ENCODE results near the gene SH3RF3.

The SH3RF3 gene

GRCh38 chr2:109434351-109434750 lies 305.3 kb downstream of the SH3RF3 start:
- no peak overlapping the region for H3K4me3 ChIP-seq (ENCODE audit: low read depth, low read length)
- DNase-seq (ENCODE audit: low read depth): no peak
- TF ChIP-seq CTCF (IDR thresholded peaks at IDR 0.05; ENCODE audit: insufficient read depth, low read depth, low read length, missing control alignments): no peak

GRCh38 chr2:109435066-109435690 lies 306.2 kb downstream of the SH3RF3 start:
- DNase-seq (ENCODE audit: low read depth): no peak
- TF ChIP-seq CTCF (IDR thresholded peaks at IDR 0.05; ENCODE audit: insufficient read depth, low read depth, low read length, missing control alignments): no peak
- no peak overlapping the region for H3K4me3 ChIP-seq (ENCODE audit: low read depth, low read length)

GRCh38 chr2:109435901-109436598 lies 307.0 kb downstream of the SH3RF3 start:
- DNase-seq (ENCODE audit: low read depth): no peak
- no peak for TF ChIP-seq CTCF (IDR thresholded peaks at IDR 0.05; ENCODE audit: insufficient read depth, low read depth, low read length, missing control alignments)

GRCh38 chr2:109436610-109437225 lies 307.7 kb downstream of the SH3RF3 start:
- DNase-seq (ENCODE audit: low read depth): no peak
- TF ChIP-seq CTCF (IDR thresholded peaks at IDR 0.05; ENCODE audit: insufficient read depth, low read depth, low read length, missing control alignments): no peak
- H3K4me3 ChIP-seq (ENCODE audit: low read depth, low read length): no peak overlapping the region

More at GRCh38 chr2:109435901-109436598, 307.0 kb downstream of the SH3RF3 start:
- no peak overlapping the region for H3K4me3 ChIP-seq (ENCODE audit: low read depth, low read length)

GRCh38 chr2:109437325-109438090 lies 308.5 kb downstream of the SH3RF3 start:
- no peak overlapping the region for H3K4me3 ChIP-seq (ENCODE audit: low read depth, low read length)
- TF ChIP-seq CTCF (IDR thresholded peaks at IDR 0.05; ENCODE audit: insufficient read depth, low read depth, low read length, missing control alignments): no peak
- DNase-seq (ENCODE audit: low read depth): no peak

- no peak overlapping the region for H3K4me3 ChIP-seq (ENCODE audit: low read depth, low read length)
- no peak for TF ChIP-seq CTCF (IDR thresholded peaks at IDR 0.05; ENCODE audit: insufficient read depth, low read depth, low read length, missing control alignments)
- DNase-seq (ENCODE audit: low read depth): no peak
These were observed 309.1 kb downstream of the SH3RF3 start for GRCh38 chr2:109438146-109438545.
